H9 (cell line): ENCODE data around the gene EVX2. TPM values are rescaled to one million over a fixed set of nuclear protein-coding genes. Genes with fewer than 3 reads are reported as not detected.
A peak's percentile ranks its signal among the peaks of the same experiment; 100 is the strongest.

Experiments used
- DNase-seq: peaks from one replicate; pipeline ENCODE4 v3.0.0-alpha.2; 2017
- H2AFZ ChIP-seq: one replicate; pipeline ENCODE4 v1.6.1; 2013; ENCODE audit warnings: mild to moderate bottlenecking, low read length, control low read depth, moderate library complexity
- H2AK5ac ChIP-seq: 2 replicates; pipeline ENCODE4 v1.6.1; 2013; ENCODE audit warnings: low read length, control low read depth, mixed read lengths; ENCODE audit not compliant: insufficient read length
- H2BK120ac ChIP-seq: one replicate; pipeline ENCODE4 v1.6.1; 2013; ENCODE audit warnings: low read depth, mild to moderate bottlenecking, low read length, control low read depth, inconsistent platforms; ENCODE audit not compliant: poor library complexity, severe bottlenecking
- H2BK12ac ChIP-seq: 2 replicates; pipeline ENCODE4 v1.6.1; 2013; ENCODE audit warnings: low read length, control low read depth, mixed read lengths, low read depth; ENCODE audit not compliant: insufficient read length
- H2BK15ac ChIP-seq: 2 replicates; pipeline ENCODE4 v1.6.1; 2013; ENCODE audit warnings: low read depth, low read length, control low read depth
- H2BK20ac ChIP-seq: one replicate; pipeline ENCODE4 v1.6.1; 2013; ENCODE audit warnings: low read depth, mild to moderate bottlenecking, low read length, control low read depth, inconsistent platforms; ENCODE audit not compliant: poor library complexity, severe bottlenecking
- H2BK5ac ChIP-seq: 2 replicates; pipeline ENCODE4 v1.6.1; 2013; ENCODE audit warnings: low read length, control low read depth, mixed read lengths; ENCODE audit not compliant: insufficient read length
- H3K14ac ChIP-seq: 2 replicates; pipeline ENCODE4 v1.6.1; 2013; ENCODE audit warnings: low read length, control low read depth; ENCODE audit not compliant: insufficient read depth
- H3K18ac ChIP-seq: 2 replicates; pipeline ENCODE4 v1.6.1; 2013; ENCODE audit warnings: low read depth, mild to moderate bottlenecking, mixed read lengths, low read length, control low read depth; ENCODE audit not compliant: insufficient read length
- H3K23ac ChIP-seq: 2 replicates; pipeline ENCODE4 v1.6.1; 2013; ENCODE audit warnings: low read length, control low read depth, mixed read lengths, low read depth; ENCODE audit not compliant: insufficient read length
- H3K23me2 ChIP-seq: 2 replicates; pipeline ENCODE4 v1.6.1; 2013; ENCODE audit warnings: low read depth, mild to moderate bottlenecking, mixed read lengths, low read length, control low read depth; ENCODE audit not compliant: insufficient read length, poor library complexity, severe bottlenecking
- H3K27ac ChIP-seq: 2 replicates; pipeline ENCODE4 v1.5.1; 2013; ENCODE audit warnings: low read length, control low read depth, mixed read lengths, low read depth; ENCODE audit not compliant: insufficient read length
- H3K27me3 ChIP-seq: 2 replicates; pipeline ENCODE4 v1.6.1; 2013; ENCODE audit warnings: low read length, control low read depth, inconsistent platforms; ENCODE audit not compliant: insufficient read depth
- H3K4ac ChIP-seq: 2 replicates; pipeline ENCODE4 v1.6.1; 2013; ENCODE audit warnings: low read depth, mild to moderate bottlenecking, control low read depth, inconsistent platforms, low read length, moderate library complexity
- H3K4me1 ChIP-seq: 2 replicates; pipeline ENCODE4 v1.6.1; 2013; ENCODE audit warnings: low read length, control low read depth, inconsistent platforms; ENCODE audit not compliant: insufficient read depth
- H3K4me2 ChIP-seq: 2 replicates; pipeline ENCODE4 v1.6.1; 2013; ENCODE audit warnings: low read length, control low read depth, mixed read lengths; ENCODE audit not compliant: insufficient read length, insufficient read depth
- H3K56ac ChIP-seq: 2 replicates; pipeline ENCODE4 v1.6.1; 2013; ENCODE audit warnings: low read depth, mild to moderate bottlenecking, mixed read lengths, low read length, control low read depth; ENCODE audit not compliant: insufficient read length
- H3K79me1 ChIP-seq: 2 replicates; pipeline ENCODE4 v1.6.1; 2013; ENCODE audit warnings: low read depth, mild to moderate bottlenecking, moderate library complexity, low read length, control low read depth, inconsistent platforms; ENCODE audit not compliant: insufficient read depth, poor library complexity, severe bottlenecking
- H3K79me2 ChIP-seq: 2 replicates; pipeline ENCODE4 v1.6.1; 2013; ENCODE audit warnings: low read length, control low read depth, inconsistent platforms; ENCODE audit not compliant: insufficient read depth
- H3K9ac ChIP-seq: 2 replicates; pipeline ENCODE4 v1.6.1; 2013; ENCODE audit warnings: low read length, control low read depth, mixed read lengths; ENCODE audit not compliant: insufficient read length; ENCODE audit errors: extremely low read depth
- H3K9me3 ChIP-seq: one replicate; pipeline ENCODE4 v1.6.1; 2013; ENCODE audit warnings: low read depth, low read length, inconsistent platforms; ENCODE audit not compliant: control insufficient read depth
- H3T11ph ChIP-seq: one replicate; pipeline ENCODE4 v1.6.1; 2013; ENCODE audit warnings: mild to moderate bottlenecking, low read length, control low read depth, inconsistent platforms
- H4K20me1 ChIP-seq: one replicate; pipeline ENCODE4 v1.6.1; 2013; ENCODE audit not compliant: control insufficient read depth, insufficient read length, insufficient read depth
- H4K5ac ChIP-seq: 2 replicates; pipeline ENCODE4 v1.6.1; 2013; ENCODE audit warnings: low read depth, mild to moderate bottlenecking, mixed read lengths, low read length, control low read depth; ENCODE audit not compliant: insufficient read length
- H4K8ac ChIP-seq: replicated peaks from 2 replicates; pipeline ENCODE4 v1.6.1; 2013; ENCODE audit warnings: low read length, control low read depth, mixed read lengths, low read depth; ENCODE audit not compliant: insufficient read length
- H4K91ac ChIP-seq: 2 replicates; pipeline ENCODE4 v1.6.1; 2013; ENCODE audit warnings: low read depth, mild to moderate bottlenecking, moderate library complexity, mixed read lengths, low read length, control low read depth; ENCODE audit not compliant: insufficient read length
- H3K27ac Mint-ChIP-seq, 3 experiments: 2 replicates in 2 of 3; 3 replicates in 1 of 3; pipeline ENCODE4 v1.8.0; 2020 to 2021; ENCODE audit warnings: mixed read lengths in 3 of 3, mild to moderate bottlenecking in 1 of 3, moderate library complexity in 1 of 3
- H3K27me3 Mint-ChIP-seq: 2 replicates; pipeline ENCODE4 v1.8.0; 2021; ENCODE audit warnings: low read depth, mild to moderate bottlenecking, moderate library complexity, mixed read lengths
- H3K36me3 Mint-ChIP-seq, 3 experiments: 2 replicates in 2 of 3; 3 replicates in 1 of 3; pipeline ENCODE4 v1.8.0; 2020 to 2021; ENCODE audit warnings: low read depth in 3 of 3, mixed read lengths in 3 of 3; ENCODE audit not compliant: insufficient read depth in 1 of 3
- H3K4me1 Mint-ChIP-seq, 2 experiments: 2 replicates each; pipeline ENCODE4 v1.8.0; 2020; ENCODE audit warnings: mixed read lengths in 2 of 2
- H3K4me3 Mint-ChIP-seq, 2 experiments: 2 replicates in 1 of 2; 3 replicates in 1 of 2; pipeline ENCODE4 v1.8.0; 2020 to 2021; ENCODE audit warnings: mild to moderate bottlenecking in 2 of 2, mixed read lengths in 2 of 2, moderate library complexity in 1 of 2
- H3K9me3 Mint-ChIP-seq, 2 experiments: 2 replicates in 1 of 2; 3 replicates in 1 of 2; pipeline ENCODE4 v1.8.0; 2020; ENCODE audit warnings: mild to moderate bottlenecking in 2 of 2, mixed read lengths in 2 of 2, moderate library complexity in 1 of 2
- CTCF ChIP-seq: fragments of 200-600 bp; sonication (generic); conservative IDR thresholded peaks from 3 replicates; pipeline ENCODE4 v1.8.0; 2021; ENCODE audit warnings: antibody characterized with exemption, mild to moderate bottlenecking
- WGBS: extraction: QIAGEN DNeasy Blood & Tissue Kit; methylation state at CpG from one replicate; pipeline ENCODE4 v1.1.7; 2013; ENCODE audit warnings: missing lambda C conversion rate, low lambda C conversion rate, mixed read lengths; ENCODE audit not compliant: insufficient read length; ENCODE audit errors: extremely low coverage; 5-methylcytosine and 5-hydroxymethylcytosine counted together
- total RNA-seq: library from RNA; stranded (reverse); gene quantifications from 2 replicates; pipeline ENCODE4 v1.2.1, GENCODE V29; 2021

The EVX2 gene
- total RNA-seq, 1 experiment from 2014 or later = not detected

- Histone ChIP-seq H3K79me2 (no peaks in the 10 kb centered on the region), H3K27me3 (peaks cover 92% of the 10 kb centered on the region), H3K18ac (no peak overlapping the region), H3K4me1 (no peaks in the 10 kb centered on the region), H3K4me2 (no peak overlapping the region), H3K79me1 (no peaks in the 10 kb centered on the region), H2BK12ac (no peak overlapping the region), H2AK5ac (no peak overlapping the region), H3K4ac (no peak overlapping the region), H3K56ac (no peak overlapping the region), H3K9ac (no peak overlapping the region), H2AFZ (no peak overlapping the region), H4K8ac (no peak overlapping the region), H4K5ac (no peak overlapping the region), H3K23ac (no peak overlapping the region), H3K9me3 (no peaks in the 10 kb centered on the region), H2BK20ac (no peak overlapping the region), H3K14ac (no peak overlapping the region), H2BK120ac (no peak overlapping the region), H3T11ph (no peak overlapping the region), H3K27ac (no peak overlapping the region), H2BK15ac (no peak overlapping the region), H4K20me1 (no peaks in the 10 kb centered on the region), H4K91ac (no peak overlapping the region), H2BK5ac (no peak overlapping the region), H3K23me2 (no peaks in the 10 kb centered on the region)
- TF ChIP-seq CTCF = no peak
- H3K4me1 Mint-ChIP-seq = peaks cover 12 to 22% of the 10 kb centered on the region in 2 experiments
- peaks cover 97% of the 10 kb centered on the region for H3K27me3 Mint-ChIP-seq
- peaks cover 0 to 13% of the 10 kb centered on the region in 2 experiments; a peak in 4 of 5 replicates for H3K9me3 Mint-ChIP-seq
- H3K27ac Mint-ChIP-seq = no peak overlapping the region
- no CpG with 5 or more reads among the region's 9 CpGs for WGBS
- peak; percentile 27 for DNase-seq
- H3K4me3 Mint-ChIP-seq = no peak overlapping the region
- H3K36me3 Mint-ChIP-seq = no peaks in the 10 kb centered on the region; a peak in 2 of 7 replicates
Measured at GRCh38 chr2:176124947-176125771, 41.4 kb upstream of the EVX2 start.
